22Rv1 (cell line): ENCODE measurements around the gene CYP2W1.
"Not testable (repeated sequence)": the region's sequence is repeated elsewhere in the genome, so short reads cannot be mapped to it uniquely, and the experiment has no call there.

Experiments
- H3K27ac ChIP-seq: fragments of 450-650 bp; 2 replicates; pipeline ENCODE4 v1.5.1; 2017
- CTCF ChIP-seq: fragments of 450-650 bp; IDR thresholded peaks from 2 replicates; pipeline ENCODE4 v1.5.1; 2017; ENCODE audit warnings: mild to moderate bottlenecking
- ZFX ChIP-seq: fragments of 450-650 bp; IDR thresholded peaks from 2 replicates; pipeline ENCODE4 v1.6.1; 2017; ENCODE audit warnings: antibody characterized with exemption, borderline replicate concordance

CYP2W1 gene

GRCh38 chr7:1032536-1033181 lies 49.7 kb downstream of the CYP2W1 start:
- H3K27ac ChIP-seq = no peak overlapping the region
- TF ChIP-seq CTCF = no peak
- no peak for TF ChIP-seq ZFX

GRCh38 chr7:1033546-1034145 lies 50.7 kb downstream of the CYP2W1 start:
- no peak overlapping the region for H3K27ac ChIP-seq
- TF ChIP-seq CTCF = no peak
- TF ChIP-seq ZFX = no peak

- H3K27ac ChIP-seq = not testable (repeated sequence)
Observed at GRCh38 chr7:1034769-1035168, 51.8 kb downstream of the CYP2W1 start.

GRCh38 chr7:1036164-1036928 lies 53.4 kb downstream of the CYP2W1 start:
- not testable (repeated sequence) for H3K27ac ChIP-seq
